Esophagus squamous epithelium (tissue), 4 donors: Measurements from ENCODE around the gene PADI3.

Source experiments
- CTCF ChIP-seq, 6 experiments: fragments of 450-650 bp in 4 of 6; fragments of 200-600 bp in 2 of 6; sonication (generic) in 2 of 6; IDR thresholded peaks; one replicate each; pipeline ENCODE4 v1.5.1; 2016 to 2019; ENCODE audit warnings: antibody characterized with exemption in 6 of 6, mild to moderate bottlenecking in 4 of 6, moderate library complexity in 4 of 6
- POLR2A ChIP-seq, 4 donors: fragments of 450-650 bp; IDR thresholded peaks; one replicate each; pipeline ENCODE4 v1.6.1; 2017; ENCODE audit warnings: antibody characterized with exemption in 4 of 4, mild to moderate bottlenecking in 4 of 4, moderate library complexity in 3 of 4

GRCh38 chr1:17205652-17206051 is 43.2 kb upstream of the PADI3 start:
- no peak for TF ChIP-seq POLR2A (IDR thresholded peaks at IDR 0.05)
- no peak for TF ChIP-seq CTCF (IDR thresholded peaks at IDR 0.05)
